GM21737 (cell line): ENCODE results near the gene PFDN1.
"Not testable (repeated sequence)": the region's sequence is repeated elsewhere in the genome, so short reads cannot be mapped to it uniquely, and the experiment has no call there.

Experiments
- ATAC-seq: cut with Tn5 transposase; IDR thresholded peaks from one replicate; pipeline ENCODE4 v1.9.1; 2021; ENCODE audit warnings: mild to moderate bottlenecking, moderate library complexity; ENCODE audit not compliant: unreplicated experiment

The PFDN1 gene

DNA sequence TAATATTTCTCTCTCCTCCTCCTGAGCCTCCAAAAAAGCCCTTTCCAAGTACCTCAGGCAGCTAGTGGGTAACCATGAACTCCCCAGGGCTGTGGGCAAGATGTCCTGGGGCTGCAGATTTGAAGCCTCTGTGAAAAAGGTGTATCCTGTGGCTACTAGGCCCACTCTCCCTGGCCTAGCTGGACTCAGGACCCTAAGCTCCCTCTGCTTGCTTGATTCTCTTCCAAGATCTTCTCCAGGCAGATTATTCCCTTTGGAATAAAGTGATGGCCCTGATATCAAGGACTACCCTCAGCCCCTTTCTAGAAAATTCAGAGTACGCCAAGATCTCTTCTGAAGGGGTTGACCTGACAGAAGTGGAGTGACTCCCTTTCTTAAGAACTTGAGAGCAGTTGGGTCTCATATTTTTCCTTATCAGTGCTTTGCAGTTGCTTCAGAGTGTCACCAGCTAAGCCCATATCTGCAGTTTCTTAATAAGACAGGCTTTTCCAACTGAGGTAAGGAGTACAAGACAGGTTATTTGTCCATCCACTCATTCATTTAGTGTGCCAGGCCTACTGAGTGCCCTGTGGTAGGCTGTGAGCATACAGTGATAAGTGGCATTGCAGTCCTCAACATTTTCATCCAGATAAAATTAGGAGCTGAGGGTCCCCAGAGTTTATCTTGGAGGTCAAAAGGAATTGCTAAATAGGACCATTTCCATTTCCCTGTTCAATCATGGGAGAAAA, 85.4 kb downstream of the PFDN1 start:
- no peak for ATAC-seq

DNA sequence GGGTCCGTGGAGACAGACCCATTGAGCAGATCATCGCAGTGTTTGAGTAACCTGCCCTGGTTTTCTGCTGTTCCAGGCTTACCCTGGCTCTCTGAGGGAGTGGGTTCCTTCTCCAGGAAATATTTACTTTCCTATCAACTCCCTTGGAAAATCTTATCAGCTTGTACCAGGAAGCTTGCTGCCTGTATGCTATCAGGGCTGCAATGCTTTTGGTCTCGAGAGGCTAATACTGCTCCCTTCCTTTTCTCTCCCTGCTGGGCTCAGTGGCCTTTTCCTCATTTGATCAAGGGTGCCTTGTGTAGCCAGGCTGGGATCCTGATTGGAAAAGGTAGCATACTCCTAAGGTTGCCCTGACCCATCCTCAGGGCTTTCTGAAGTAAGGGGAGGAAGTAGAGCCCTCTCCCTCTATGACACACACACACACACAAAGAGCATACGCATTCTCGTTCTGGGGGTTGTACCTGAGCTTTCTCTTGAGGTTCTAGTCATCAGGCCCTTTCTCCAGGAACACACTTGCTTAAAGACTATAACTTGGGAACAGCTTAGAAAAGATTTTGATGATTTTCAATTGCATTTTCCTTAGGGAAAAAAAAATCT, 86.3 kb downstream of the PFDN1 start:
- no peak for ATAC-seq

DNA sequence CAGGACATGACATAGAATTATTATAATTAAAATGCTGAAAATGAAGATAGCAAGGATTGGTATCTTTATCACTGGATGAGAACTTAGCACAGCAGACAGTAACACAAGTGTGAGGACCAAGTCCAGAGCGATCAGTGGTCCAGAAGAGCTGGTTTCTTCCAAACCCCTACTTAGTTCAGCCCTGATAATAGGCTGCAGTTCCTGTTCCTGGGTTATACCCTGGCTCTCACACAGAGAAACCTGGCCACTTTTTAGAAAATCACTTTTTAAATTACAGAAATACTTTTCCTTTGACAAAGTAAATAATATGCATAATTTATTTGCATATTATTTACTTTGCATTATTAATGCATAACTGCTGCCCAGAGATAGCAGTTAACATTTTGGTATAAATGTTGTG, 87.6 kb downstream of the PFDN1 start:
- no peak for ATAC-seq

DNA sequence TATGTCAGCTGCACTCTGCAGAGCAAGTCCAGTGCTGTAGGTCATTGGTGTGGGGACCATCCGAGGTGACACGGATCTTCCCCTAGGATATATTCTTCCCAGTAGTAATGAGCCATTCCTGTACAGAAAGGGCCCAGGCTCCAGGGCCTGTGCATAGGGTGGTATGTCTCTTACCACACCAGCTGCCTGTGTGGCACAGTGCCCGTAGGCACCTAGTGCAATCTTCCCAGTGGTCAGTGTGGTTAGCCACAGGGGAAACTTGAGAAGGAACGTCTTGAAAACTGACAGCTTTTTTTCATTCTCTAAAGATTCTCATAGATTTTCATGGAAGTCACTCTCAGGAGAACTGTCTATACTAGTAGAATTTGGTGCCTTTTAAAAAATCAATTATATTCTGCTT, 88.1 kb downstream of the PFDN1 start:
- no peak for ATAC-seq

DNA sequence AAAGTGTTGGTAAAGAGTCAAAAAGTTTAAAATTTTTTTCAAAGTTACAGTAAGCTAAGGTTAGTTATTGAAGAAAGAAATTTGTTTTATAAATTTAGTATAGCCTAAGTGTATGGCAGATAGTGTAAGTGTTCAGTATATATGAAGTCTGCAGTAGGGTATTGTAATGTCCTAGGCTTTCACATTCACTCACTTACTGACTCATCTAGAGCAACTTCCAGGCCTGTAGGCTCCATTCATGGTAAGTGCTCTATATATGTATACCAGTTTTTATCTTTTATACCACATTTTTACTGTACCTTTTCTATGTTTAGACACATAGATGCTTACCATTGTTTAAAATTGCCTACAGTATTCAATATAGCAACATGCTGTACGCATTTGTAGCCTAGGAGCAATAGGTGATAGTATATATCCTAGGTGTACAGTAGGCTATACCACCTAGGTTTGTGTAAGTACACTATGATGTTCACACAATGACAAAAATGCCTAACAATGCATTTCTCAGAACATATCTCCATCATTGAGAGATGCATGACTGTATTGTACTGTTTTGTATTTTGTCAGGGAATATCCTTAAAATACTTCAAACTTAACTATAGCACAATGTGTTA, 89.4 kb downstream of the PFDN1 start:
- no peak for ATAC-seq

DNA sequence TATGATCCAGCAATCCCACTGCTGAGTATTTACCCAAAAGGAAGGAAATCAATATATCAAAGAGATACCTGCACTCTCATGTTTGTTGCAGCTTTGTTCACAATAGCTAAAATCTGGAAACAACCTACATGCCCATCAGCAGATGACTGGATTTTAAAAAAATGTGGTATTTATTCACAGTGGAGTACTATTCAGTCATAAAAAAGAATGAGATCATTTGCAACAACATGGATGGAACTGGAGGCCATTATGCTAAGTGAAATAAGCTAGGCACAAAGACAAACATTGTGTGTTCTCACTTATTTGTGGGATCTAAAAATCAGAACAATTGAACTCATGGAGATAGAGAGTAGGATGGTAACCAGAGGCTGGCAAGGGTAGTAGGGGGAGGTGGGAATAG, 94.8 kb downstream of the PFDN1 start:
- ATAC-seq = no peak

DNA sequence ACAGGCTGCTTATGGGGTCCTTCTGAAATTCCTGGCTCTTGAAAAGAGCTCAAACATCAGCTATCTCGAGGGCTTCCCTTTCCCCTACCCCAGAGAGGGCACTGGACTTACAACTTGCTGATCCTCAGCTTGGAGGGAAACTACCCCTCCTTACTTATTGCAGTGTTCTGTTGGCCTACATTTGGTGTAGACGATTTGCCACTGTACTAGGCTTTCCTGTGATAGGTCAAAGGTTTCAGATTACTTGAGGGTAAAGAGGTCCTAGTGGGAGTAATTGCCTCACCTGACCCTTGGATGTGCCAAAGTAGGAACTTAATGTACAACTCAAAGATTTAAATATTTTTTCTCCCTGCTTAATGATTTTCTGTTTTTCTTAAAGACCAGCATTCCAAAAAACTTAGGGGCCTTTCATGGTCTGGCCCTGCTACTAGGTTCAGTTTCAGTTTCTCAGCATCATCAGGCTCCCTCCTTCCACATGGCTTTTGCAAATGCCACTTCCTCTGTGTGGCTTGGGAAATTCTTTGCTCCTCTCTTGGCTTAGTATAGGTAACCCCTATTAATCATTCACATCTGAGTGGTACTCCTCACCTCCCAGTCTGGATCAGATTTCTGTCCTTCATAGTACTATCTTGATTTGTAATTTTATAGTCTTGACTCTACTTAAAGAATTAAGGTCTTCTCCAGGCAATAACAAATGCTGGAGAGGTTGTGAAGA, 95.5 kb downstream of the PFDN1 start:
- ATAC-seq = peak; percentile 87

DNA sequence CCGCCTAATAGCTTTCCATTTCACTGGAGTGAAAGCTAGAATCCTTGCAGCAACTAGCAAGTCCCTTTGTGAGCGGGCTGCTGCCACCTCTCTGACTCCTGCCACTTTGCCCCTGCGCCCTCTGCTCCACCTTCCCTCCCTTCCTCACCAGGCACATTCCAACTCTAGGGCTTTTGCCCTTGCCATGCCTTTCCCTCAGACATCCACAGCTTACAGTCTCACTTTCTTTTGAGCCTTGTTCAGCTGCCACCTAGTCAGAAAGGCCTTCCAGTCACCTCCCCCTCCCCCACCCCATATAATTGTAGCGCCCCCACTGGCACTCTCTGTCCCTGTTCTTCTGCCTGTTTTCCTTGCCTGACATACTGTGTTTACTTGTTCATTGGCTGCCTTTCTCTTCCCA, 96.9 kb downstream of the PFDN1 start:
- no peak for ATAC-seq

DNA sequence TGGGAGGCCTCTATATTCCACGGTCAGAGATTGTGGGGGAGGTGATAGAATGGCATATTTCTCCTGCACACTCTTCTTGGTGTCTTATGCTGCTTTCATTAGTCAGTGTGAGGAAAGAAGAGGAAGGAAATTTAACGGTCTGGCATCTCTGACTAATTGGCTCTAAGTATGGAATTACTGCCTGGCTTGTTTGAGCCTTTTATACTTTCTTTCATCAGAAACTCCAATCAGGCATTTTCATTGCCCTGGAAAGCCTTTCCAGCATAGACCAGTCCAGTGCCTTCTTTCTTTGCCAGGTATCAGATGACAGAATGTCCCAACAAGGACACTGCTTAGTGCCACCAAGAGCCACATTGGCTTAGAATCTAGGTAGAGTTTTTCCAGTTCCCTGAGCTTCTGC, 97.7 kb downstream of the PFDN1 start:
- no peak for ATAC-seq

DNA sequence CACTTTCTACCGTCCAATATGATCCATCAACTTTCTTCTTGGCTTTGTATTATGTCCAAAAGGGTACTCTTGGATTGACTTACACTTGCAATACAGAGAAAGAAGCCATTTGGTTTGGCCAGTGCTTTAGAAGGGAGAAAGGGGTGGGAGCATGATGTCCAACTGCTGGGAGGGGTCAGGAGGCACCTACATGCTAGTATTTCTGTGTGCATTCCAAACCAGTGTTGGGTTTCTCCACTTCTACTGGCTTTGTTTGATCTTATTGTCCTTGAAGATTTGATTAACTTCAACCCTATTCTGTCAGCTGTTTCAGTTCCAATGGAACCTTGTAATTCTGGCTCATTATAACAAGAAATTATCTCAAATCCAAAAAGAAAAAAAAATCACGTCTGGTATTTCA, 100.3 kb downstream of the PFDN1 start:
- no peak for ATAC-seq

DNA sequence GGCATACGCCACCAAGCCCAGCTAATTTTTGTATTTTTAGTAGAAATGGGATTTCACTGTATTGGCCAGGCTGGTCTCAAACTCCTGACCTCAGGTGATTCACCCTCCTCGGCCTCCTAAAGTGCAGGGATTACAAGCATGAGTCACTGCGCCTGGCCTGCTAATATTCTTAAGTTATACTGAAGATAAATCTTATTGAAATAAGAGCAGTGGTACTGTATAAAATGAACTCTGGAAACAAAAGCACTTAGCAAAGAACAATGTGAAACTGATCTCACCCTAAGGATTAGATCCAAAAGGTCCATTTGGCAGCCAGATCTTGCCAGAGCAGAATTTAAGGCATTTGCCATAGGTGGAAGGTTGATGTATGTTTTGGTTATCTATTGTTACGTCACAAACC, 100.8 kb downstream of the PFDN1 start:
- no peak for ATAC-seq

DNA sequence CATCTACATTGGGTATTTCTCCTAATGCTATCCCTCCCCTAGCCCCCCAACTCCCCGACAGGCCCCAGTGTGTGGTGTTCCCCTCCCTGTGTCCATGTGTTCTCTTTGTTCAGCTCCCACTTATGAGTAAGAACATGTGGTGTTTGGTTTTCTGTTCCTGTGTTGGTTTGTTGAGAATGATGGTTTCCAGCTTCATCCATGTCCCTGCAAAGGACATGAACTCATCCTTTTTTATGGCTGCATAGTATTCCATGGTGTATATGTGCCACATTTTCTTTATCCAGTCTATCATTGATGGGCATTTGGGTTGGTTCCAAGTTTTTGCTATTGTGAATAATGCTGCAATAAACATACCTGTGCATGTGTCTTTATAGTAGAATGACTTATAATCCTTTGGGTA, 104.0 kb downstream of the PFDN1 start:
- not testable (repeated sequence) for ATAC-seq

DNA sequence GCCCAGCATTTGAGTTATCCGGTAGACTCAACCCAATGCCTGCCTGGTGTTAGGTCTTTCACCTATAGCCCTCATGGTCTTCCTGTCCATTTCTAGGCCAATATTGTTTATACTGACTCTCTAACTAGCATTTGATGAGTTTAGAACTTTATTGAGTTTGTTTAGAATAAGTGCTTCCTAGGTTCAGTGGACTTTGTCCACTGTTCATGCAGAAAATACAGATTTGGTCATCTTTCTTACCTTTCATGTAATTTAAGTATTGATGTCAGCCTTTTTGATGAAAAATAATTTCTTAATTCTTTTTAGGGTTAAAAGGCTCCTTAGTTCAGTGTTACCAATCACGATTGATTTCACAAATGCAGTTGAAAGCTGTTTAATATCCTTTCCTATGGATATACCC, 105.9 kb downstream of the PFDN1 start:
- ATAC-seq = no peak

DNA sequence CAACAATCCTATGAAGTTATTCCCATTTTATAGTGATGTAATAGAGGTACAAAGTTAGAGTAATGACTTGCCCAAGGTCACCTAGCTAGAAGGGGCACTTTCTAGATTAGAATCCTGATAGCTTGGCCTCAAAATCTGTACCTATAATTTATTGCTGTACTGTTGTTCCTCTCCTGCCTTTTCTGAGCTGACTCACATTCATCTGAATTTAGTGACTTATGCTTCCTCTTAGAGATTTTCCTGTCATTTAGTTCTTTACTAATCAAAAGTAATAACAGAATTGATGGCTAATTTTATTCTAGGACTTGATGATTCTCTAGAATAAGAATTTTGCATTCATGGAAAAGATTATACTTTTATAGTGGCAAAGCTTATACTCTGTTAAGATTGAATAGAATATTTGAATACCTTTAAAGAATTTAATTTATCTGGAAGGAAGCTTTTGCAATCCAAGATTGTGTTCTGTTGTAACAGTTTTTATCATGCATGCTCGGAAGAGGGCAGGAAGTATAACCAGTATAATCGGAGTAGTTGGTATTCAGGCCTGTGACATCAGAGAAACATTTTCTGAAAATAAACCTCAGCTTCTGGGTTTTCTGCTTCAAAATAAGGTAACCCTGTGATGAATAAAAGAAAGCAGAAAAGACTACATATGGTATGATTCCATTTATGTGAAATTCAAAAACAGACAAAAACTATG, 106.6 kb downstream of the PFDN1 start:
- ATAC-seq = no peak
